Hepatocyte (in vitro differentiated cells): ENCODE results near the gene CCM2. TPM values are rescaled to one million over a fixed set of nuclear protein-coding genes. Genes with fewer than 3 reads are reported as not detected.

ENCODE experiments used
- DNase-seq: peaks from one replicate; pipeline ENCODE4 v3.0.0-alpha.2; 2016; ENCODE audit warnings: low spot score
- H2AFZ ChIP-seq: fragments of 200-600 bp; sonication (generic); 2 replicates; pipeline ENCODE4 v1.6.0; 2016; ENCODE audit warnings: antibody characterized with exemption, mild to moderate bottlenecking
- H3K27ac ChIP-seq: fragments of 200-600 bp; sonication (generic); 2 replicates; pipeline ENCODE4 v1.5.1; 2016; ENCODE audit warnings: mild to moderate bottlenecking
- H3K27me3 ChIP-seq: fragments of 200-600 bp; sonication (generic); 2 replicates; pipeline ENCODE4 v1.6.1; 2016
- H3K36me3 ChIP-seq: fragments of 200-600 bp; sonication (generic); replicated peaks from 2 replicates; pipeline ENCODE4 v1.5.1; 2016; ENCODE audit warnings: low read depth; ENCODE audit not compliant: insufficient read depth
- H3K4me1 ChIP-seq: fragments of 200-600 bp; sonication (generic); 2 replicates; pipeline ENCODE4 v1.5.1; 2016; ENCODE audit warnings: mild to moderate bottlenecking, moderate library complexity; ENCODE audit not compliant: insufficient read depth
- H3K4me2 ChIP-seq: fragments of 200-600 bp; sonication (generic); 2 replicates; pipeline ENCODE4 v1.6.0; 2016
- H3K4me3 ChIP-seq: fragments of 200-600 bp; sonication (generic); 2 replicates; pipeline ENCODE4 v1.5.1; 2016; ENCODE audit warnings: mild to moderate bottlenecking
- H3K79me2 ChIP-seq: fragments of 200-600 bp; sonication (generic); 2 replicates; pipeline ENCODE4 v1.6.0; 2017; ENCODE audit warnings: mild to moderate bottlenecking
- H3K9me2 ChIP-seq: fragments of 200-600 bp; sonication (generic); replicated peaks from 2 replicates; pipeline ENCODE4 v1.6.0; 2017; ENCODE audit warnings: mild to moderate bottlenecking; ENCODE audit not compliant: insufficient read depth
- H3K9me3 ChIP-seq: fragments of 200-600 bp; sonication (generic); 2 replicates; pipeline ENCODE4 v1.5.1; 2016; ENCODE audit warnings: low read depth, mild to moderate bottlenecking
- H4K20me1 ChIP-seq: fragments of 200-600 bp; sonication (generic); 2 replicates; pipeline ENCODE4 v1.6.0; 2016; ENCODE audit warnings: mild to moderate bottlenecking; ENCODE audit not compliant: insufficient read depth, poor library complexity, severe bottlenecking
- EZH2 ChIP-seq: fragments of 200-600 bp; sonication (generic); IDR thresholded peaks from 2 replicates; pipeline ENCODE4 v1.6.1; 2016; ENCODE audit warnings: antibody characterized with exemption, mild to moderate bottlenecking, borderline replicate concordance
- EZH2phosphoT487 ChIP-seq: fragments of 200-600 bp; sonication (generic); IDR thresholded peaks from one replicate; pipeline ENCODE4 v1.6.1; 2018; ENCODE audit warnings: antibody characterized with exemption, mild to moderate bottlenecking, low read depth, moderate library complexity; ENCODE audit not compliant: unreplicated experiment, severe bottlenecking
- WGBS: methylation state at CpG from one replicate; pipeline ENCODE4 v1.1.6; 2016; ENCODE audit warnings: low lambda C conversion rate; ENCODE audit errors: missing lambda C conversion rate; 5-methylcytosine and 5-hydroxymethylcytosine counted together
- polyA plus RNA-seq: library from polyadenylated mRNA; unstranded; fragments of >200 nt; fragmentation: Nextera tagmentation; extraction: Ambion mirVana; gene quantifications from 2 replicates; pipeline ENCODE4 v1.2.1, GENCODE V29; 2016
- small RNA-seq: library from RNA; depleted of rRNA; stranded (forward); fragments of <200 nt; gene quantifications from one replicate; pipeline ENCODE3, GENCODE V24; 2014
- total RNA-seq: library from RNA; depleted of rRNA; stranded (reverse); fragments of >200 nt; gene quantifications from 2 replicates; pipeline ENCODE4 v1.2.3, GENCODE V29; 2014
- TF ChIP-seq, protein P1 (sequence below): fragments of 200-600 bp; sonication (generic); IDR thresholded peaks from 2 replicates; pipeline ENCODE4 v1.5.1; 2016; ENCODE audit warnings: antibody characterized with exemption, mild to moderate bottlenecking; ENCODE audit not compliant: poor library complexity

CCM2 gene
- total and polyA plus RNA-seq, 2 experiments from 2014 or later = 32.2 to 57.1 TPM

DNA sequence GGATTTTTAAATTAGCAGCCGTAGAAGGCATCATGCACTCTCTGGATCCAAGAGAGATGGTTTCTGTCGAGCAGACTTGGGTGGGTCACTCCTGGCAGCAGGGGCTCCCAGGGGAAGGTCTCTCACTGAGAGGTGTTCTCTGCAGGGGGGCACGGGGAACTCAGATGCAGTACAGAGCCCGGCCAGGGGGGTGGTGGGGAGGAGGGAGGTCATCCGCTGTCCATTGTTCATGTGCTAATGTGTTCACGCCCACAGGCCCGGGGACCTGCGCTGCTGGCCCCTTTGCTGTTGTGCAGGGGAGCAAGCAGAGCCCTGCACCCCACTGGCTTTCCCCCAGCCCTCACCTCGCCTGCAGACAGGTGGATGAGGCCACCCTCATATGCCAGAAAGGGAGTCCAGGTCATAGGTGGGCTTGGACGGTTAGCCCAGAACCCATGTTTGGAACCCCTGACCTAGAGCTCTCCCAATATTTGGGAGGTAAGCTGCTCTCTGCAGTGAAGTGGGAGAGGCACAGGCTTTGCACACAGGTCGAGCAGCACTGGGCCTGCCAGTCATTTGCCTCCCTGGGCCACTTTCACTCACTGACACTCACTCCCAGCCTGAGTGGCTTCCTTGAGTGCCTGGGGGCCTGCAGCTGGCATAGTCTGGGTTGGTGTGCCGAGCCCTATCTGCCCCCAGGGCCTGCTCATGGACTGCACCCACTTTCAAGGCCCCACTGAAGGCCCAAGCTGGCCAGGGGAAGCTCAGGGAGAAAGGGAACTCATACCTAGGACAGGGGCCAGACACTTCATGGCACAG, 124.1 kb downstream of the CCM2 start:
- no peak for TF ChIP-seq EZH2phosphoT487
- TF ChIP-seq, protein P1, sequence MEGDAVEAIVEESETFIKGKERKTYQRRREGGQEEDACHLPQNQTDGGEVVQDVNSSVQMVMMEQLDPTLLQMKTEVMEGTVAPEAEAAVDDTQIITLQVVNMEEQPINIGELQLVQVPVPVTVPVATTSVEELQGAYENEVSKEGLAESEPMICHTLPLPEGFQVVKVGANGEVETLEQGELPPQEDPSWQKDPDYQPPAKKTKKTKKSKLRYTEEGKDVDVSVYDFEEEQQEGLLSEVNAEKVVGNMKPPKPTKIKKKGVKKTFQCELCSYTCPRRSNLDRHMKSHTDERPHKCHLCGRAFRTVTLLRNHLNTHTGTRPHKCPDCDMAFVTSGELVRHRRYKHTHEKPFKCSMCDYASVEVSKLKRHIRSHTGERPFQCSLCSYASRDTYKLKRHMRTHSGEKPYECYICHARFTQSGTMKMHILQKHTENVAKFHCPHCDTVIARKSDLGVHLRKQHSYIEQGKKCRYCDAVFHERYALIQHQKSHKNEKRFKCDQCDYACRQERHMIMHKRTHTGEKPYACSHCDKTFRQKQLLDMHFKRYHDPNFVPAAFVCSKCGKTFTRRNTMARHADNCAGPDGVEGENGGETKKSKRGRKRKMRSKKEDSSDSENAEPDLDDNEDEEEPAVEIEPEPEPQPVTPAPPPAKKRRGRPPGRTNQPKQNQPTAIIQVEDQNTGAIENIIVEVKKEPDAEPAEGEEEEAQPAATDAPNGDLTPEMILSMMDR = no peak
- TF ChIP-seq EZH2 = no peak
- no peaks in the 10 kb centered on the region for H3K36me3 ChIP-seq
- DNase-seq = no peak
- H4K20me1 ChIP-seq = no peaks in the 10 kb centered on the region
- no peaks in the 10 kb centered on the region for H3K9me2 ChIP-seq
- no peaks in the 10 kb centered on the region for H3K9me3 ChIP-seq
- no peaks in the 10 kb centered on the region for H3K79me2 ChIP-seq
- no peak overlapping the region for H3K4me2 ChIP-seq
- H3K27ac ChIP-seq = no peak overlapping the region
- no peaks in the 10 kb centered on the region for H3K4me1 ChIP-seq
- WGBS = 64% methylated on average over 9 of the region's 12 CpGs
- no peaks in the 10 kb centered on the region for H3K27me3 ChIP-seq
- H2AFZ ChIP-seq = no peak overlapping the region
- no peak overlapping the region for H3K4me3 ChIP-seq

DNA sequence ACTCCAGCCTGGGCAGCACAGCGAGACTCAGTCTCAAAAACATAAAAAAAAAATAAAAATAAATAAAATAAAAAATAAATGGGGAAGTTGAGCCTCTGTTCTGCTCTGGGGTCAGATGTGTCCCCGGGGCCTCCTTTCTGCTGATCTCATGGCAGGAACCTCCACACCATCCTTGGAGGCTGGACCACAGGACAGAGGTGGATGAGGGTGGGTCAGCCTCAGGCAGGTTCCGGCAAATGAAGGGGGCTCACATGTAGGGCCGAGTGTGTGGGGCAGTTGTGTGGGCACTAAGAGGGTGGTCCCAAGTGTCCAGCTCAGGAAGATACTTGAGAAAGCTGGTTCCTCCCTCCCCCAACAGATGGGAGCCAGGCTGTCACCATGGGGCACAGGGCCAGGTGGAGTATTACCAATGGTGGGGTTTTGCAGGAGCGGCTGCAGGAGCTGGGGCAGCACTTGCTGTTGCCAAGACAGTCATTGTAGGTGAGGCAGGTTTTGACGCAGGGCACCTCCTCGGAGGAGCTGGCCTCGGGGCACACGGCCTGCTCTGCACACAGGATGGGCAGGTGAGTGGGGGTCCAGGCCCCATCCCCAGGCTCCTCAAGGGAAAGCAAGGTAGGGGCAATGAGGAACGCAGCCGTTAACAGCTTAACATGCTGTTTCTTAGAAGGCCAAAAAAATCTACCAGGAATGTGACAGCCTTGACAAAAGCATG, 125.3 kb downstream of the CCM2 start:
- H3K4me2 ChIP-seq = no peak overlapping the region
- H3K9me2 ChIP-seq = no peaks in the 10 kb centered on the region
- DNase-seq = no peak
- TF ChIP-seq EZH2 (no peak), EZH2phosphoT487 (no peak)
- TF ChIP-seq, protein P1 = no peak
- no peaks in the 10 kb centered on the region for H3K36me3 ChIP-seq
- no peak overlapping the region for H3K4me3 ChIP-seq
- no peaks in the 10 kb centered on the region for H3K4me1 ChIP-seq
- H2AFZ ChIP-seq = no peak overlapping the region
- no peaks in the 10 kb centered on the region for H4K20me1 ChIP-seq
- no peaks in the 10 kb centered on the region for H3K27me3 ChIP-seq
- 89% methylated on average over 11 of the region's 11 CpGs for WGBS
- H3K27ac ChIP-seq = no peak overlapping the region
- no peaks in the 10 kb centered on the region for H3K9me3 ChIP-seq
- no peaks in the 10 kb centered on the region for H3K79me2 ChIP-seq

Small RNA genes within 50 kb of the gene (small RNA-seq; reads per million reads assigned to genes)
- gene SNORA5A (4.3 reads per million, percentile 92 among the genes with 10 or more reads in this experiment), gene SNORA5B (not detected), gene SNORA5C (41.4 reads per million, percentile 97 among the genes with 10 or more reads in this experiment)

Other genes with a start within 250 kb of the CCM2 start
- 2,189 and 2,465 TPM in 2 replicates for gene PPIA, start 203.5 kb upstream of the CCM2 start, total RNA-seq
- gene PPIA, start 203.5 kb upstream of the CCM2 start, polyA plus RNA-seq = 2,123 and 2,231 TPM in 2 replicates
- 176 and 178 TPM in 2 replicates for gene H2AZ2, start 152.1 kb upstream of the CCM2 start, total RNA-seq
- 132 and 138 TPM in 2 replicates for gene H2AZ2, start 152.1 kb upstream of the CCM2 start, polyA plus RNA-seq
- 21.4 and 25.5 TPM in 2 replicates for gene PURB, start 114.7 kb upstream of the CCM2 start, total RNA-seq
- gene PURB, start 114.7 kb upstream of the CCM2 start, polyA plus RNA-seq = 3.2 and 3.5 TPM in 2 replicates
- gene MYO1G, start 21.2 kb upstream of the CCM2 start, total RNA-seq = 0.03 TPM in 1 of 2 replicates, not detected in the other
- 0.10 TPM in 1 of 2 replicates, not detected in the other for gene MYO1G, start 21.2 kb upstream of the CCM2 start, polyA plus RNA-seq
- 1.2 and 1.4 TPM in 2 replicates for gene NACAD, start 88.8 kb downstream of the CCM2 start, total RNA-seq
- 2.0 and 3.9 TPM in 2 replicates for gene NACAD, start 88.8 kb downstream of the CCM2 start, polyA plus RNA-seq
- gene TBRG4, start 111.5 kb downstream of the CCM2 start, total RNA-seq = 44.5 and 55.9 TPM in 2 replicates
- 54.3 and 54.6 TPM in 2 replicates for gene TBRG4, start 111.5 kb downstream of the CCM2 start, polyA plus RNA-seq
- gene RAMP3, start 157.6 kb downstream of the CCM2 start, total RNA-seq = not detected in 2 replicates
- gene RAMP3, start 157.6 kb downstream of the CCM2 start, polyA plus RNA-seq = not detected in 2 replicates